Body of pancreas (tissue), 4 donors: Measurements from ENCODE around the gene KIR2DL4.
"Not testable (repeated sequence)": the region's sequence is repeated elsewhere in the genome, so short reads cannot be mapped to it uniquely, and the experiment has no call there.

Experiments
- POLR2A ChIP-seq, 3 donors: fragments of 450-650 bp; IDR thresholded peaks; one replicate each; pipeline ENCODE4 v1.6.1; 2016; ENCODE audit warnings: antibody characterized with exemption in 3 of 3, mild to moderate bottlenecking in 2 of 3
- TF ChIP-seq, protein P1 (sequence below), 7 experiments: fragments of 450-650 bp in 4 of 7; fragments of 200-600 bp in 3 of 7; sonication (generic) in 3 of 7; IDR thresholded peaks; one replicate each; pipeline ENCODE4 v1.5.1; 2016 to 2019; ENCODE audit warnings: antibody characterized with exemption in 7 of 7

DNA sequence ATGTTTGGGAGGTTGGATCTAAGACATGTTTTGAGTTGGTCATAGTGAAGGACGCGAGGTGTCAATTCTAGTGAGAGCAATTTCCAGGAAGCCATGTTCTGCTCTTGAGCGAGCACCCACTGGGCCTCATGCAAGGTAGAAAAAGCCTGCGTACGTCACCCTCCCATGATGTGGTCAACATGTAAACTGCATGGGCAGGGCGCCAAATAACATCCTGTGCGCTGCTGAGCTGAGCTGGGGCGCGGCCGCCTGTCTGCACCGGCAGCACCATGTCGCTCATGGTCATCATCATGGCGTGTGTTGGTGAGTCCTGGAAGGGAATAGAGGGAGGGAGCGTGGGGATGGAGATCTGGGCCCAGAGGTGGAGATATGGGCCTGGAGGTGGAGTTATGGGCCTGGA, 29.1 kb downstream of the KIR2DL4 start, which contains the start of gene KIR2DS4:
- TF ChIP-seq, protein P1, sequence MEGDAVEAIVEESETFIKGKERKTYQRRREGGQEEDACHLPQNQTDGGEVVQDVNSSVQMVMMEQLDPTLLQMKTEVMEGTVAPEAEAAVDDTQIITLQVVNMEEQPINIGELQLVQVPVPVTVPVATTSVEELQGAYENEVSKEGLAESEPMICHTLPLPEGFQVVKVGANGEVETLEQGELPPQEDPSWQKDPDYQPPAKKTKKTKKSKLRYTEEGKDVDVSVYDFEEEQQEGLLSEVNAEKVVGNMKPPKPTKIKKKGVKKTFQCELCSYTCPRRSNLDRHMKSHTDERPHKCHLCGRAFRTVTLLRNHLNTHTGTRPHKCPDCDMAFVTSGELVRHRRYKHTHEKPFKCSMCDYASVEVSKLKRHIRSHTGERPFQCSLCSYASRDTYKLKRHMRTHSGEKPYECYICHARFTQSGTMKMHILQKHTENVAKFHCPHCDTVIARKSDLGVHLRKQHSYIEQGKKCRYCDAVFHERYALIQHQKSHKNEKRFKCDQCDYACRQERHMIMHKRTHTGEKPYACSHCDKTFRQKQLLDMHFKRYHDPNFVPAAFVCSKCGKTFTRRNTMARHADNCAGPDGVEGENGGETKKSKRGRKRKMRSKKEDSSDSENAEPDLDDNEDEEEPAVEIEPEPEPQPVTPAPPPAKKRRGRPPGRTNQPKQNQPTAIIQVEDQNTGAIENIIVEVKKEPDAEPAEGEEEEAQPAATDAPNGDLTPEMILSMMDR (IDR thresholded peaks at IDR 0.05), result not testable (repeated sequence)
- not testable (repeated sequence) for TF ChIP-seq POLR2A (IDR thresholded peaks at IDR 0.05)
